H9 (cell line): Measurements from ENCODE around the gene PARP1. TPM values are rescaled to one million over a fixed set of nuclear protein-coding genes. Genes with fewer than 3 reads are reported as not detected.

ENCODE experiments used
- DNase-seq: peaks from one replicate; pipeline ENCODE4 v3.0.0-alpha.2; 2017
- H2AFZ ChIP-seq: one replicate; pipeline ENCODE4 v1.6.1; 2013; ENCODE audit warnings: mild to moderate bottlenecking, low read length, control low read depth, moderate library complexity
- H2AK5ac ChIP-seq: 2 replicates; pipeline ENCODE4 v1.6.1; 2013; ENCODE audit warnings: low read length, control low read depth, mixed read lengths; ENCODE audit not compliant: insufficient read length
- H2BK120ac ChIP-seq: one replicate; pipeline ENCODE4 v1.6.1; 2013; ENCODE audit warnings: low read depth, mild to moderate bottlenecking, low read length, control low read depth, inconsistent platforms; ENCODE audit not compliant: poor library complexity, severe bottlenecking
- H2BK12ac ChIP-seq: 2 replicates; pipeline ENCODE4 v1.6.1; 2013; ENCODE audit warnings: low read length, control low read depth, mixed read lengths, low read depth; ENCODE audit not compliant: insufficient read length
- H2BK15ac ChIP-seq: 2 replicates; pipeline ENCODE4 v1.6.1; 2013; ENCODE audit warnings: low read depth, low read length, control low read depth
- H2BK20ac ChIP-seq: one replicate; pipeline ENCODE4 v1.6.1; 2013; ENCODE audit warnings: low read depth, mild to moderate bottlenecking, low read length, control low read depth, inconsistent platforms; ENCODE audit not compliant: poor library complexity, severe bottlenecking
- H2BK5ac ChIP-seq: 2 replicates; pipeline ENCODE4 v1.6.1; 2013; ENCODE audit warnings: low read length, control low read depth, mixed read lengths; ENCODE audit not compliant: insufficient read length
- H3K14ac ChIP-seq: 2 replicates; pipeline ENCODE4 v1.6.1; 2013; ENCODE audit warnings: low read length, control low read depth; ENCODE audit not compliant: insufficient read depth
- H3K18ac ChIP-seq: 2 replicates; pipeline ENCODE4 v1.6.1; 2013; ENCODE audit warnings: low read depth, mild to moderate bottlenecking, mixed read lengths, low read length, control low read depth; ENCODE audit not compliant: insufficient read length
- H3K23ac ChIP-seq: 2 replicates; pipeline ENCODE4 v1.6.1; 2013; ENCODE audit warnings: low read length, control low read depth, mixed read lengths, low read depth; ENCODE audit not compliant: insufficient read length
- H3K23me2 ChIP-seq: 2 replicates; pipeline ENCODE4 v1.6.1; 2013; ENCODE audit warnings: low read depth, mild to moderate bottlenecking, mixed read lengths, low read length, control low read depth; ENCODE audit not compliant: insufficient read length, poor library complexity, severe bottlenecking
- H3K27ac ChIP-seq: 2 replicates; pipeline ENCODE4 v1.5.1; 2013; ENCODE audit warnings: low read length, control low read depth, mixed read lengths, low read depth; ENCODE audit not compliant: insufficient read length
- H3K27me3 ChIP-seq: 2 replicates; pipeline ENCODE4 v1.6.1; 2013; ENCODE audit warnings: low read length, control low read depth, inconsistent platforms; ENCODE audit not compliant: insufficient read depth
- H3K4ac ChIP-seq: 2 replicates; pipeline ENCODE4 v1.6.1; 2013; ENCODE audit warnings: low read depth, mild to moderate bottlenecking, control low read depth, inconsistent platforms, low read length, moderate library complexity
- H3K4me1 ChIP-seq: 2 replicates; pipeline ENCODE4 v1.6.1; 2013; ENCODE audit warnings: low read length, control low read depth, inconsistent platforms; ENCODE audit not compliant: insufficient read depth
- H3K4me2 ChIP-seq: 2 replicates; pipeline ENCODE4 v1.6.1; 2013; ENCODE audit warnings: low read length, control low read depth, mixed read lengths; ENCODE audit not compliant: insufficient read length, insufficient read depth
- H3K56ac ChIP-seq: 2 replicates; pipeline ENCODE4 v1.6.1; 2013; ENCODE audit warnings: low read depth, mild to moderate bottlenecking, mixed read lengths, low read length, control low read depth; ENCODE audit not compliant: insufficient read length
- H3K79me1 ChIP-seq: 2 replicates; pipeline ENCODE4 v1.6.1; 2013; ENCODE audit warnings: low read depth, mild to moderate bottlenecking, moderate library complexity, low read length, control low read depth, inconsistent platforms; ENCODE audit not compliant: insufficient read depth, poor library complexity, severe bottlenecking
- H3K79me2 ChIP-seq: 2 replicates; pipeline ENCODE4 v1.6.1; 2013; ENCODE audit warnings: low read length, control low read depth, inconsistent platforms; ENCODE audit not compliant: insufficient read depth
- H3K9ac ChIP-seq: 2 replicates; pipeline ENCODE4 v1.6.1; 2013; ENCODE audit warnings: low read length, control low read depth, mixed read lengths; ENCODE audit not compliant: insufficient read length; ENCODE audit errors: extremely low read depth
- H3K9me3 ChIP-seq: one replicate; pipeline ENCODE4 v1.6.1; 2013; ENCODE audit warnings: low read depth, low read length, inconsistent platforms; ENCODE audit not compliant: control insufficient read depth
- H3T11ph ChIP-seq: one replicate; pipeline ENCODE4 v1.6.1; 2013; ENCODE audit warnings: mild to moderate bottlenecking, low read length, control low read depth, inconsistent platforms
- H4K20me1 ChIP-seq: one replicate; pipeline ENCODE4 v1.6.1; 2013; ENCODE audit not compliant: control insufficient read depth, insufficient read length, insufficient read depth
- H4K5ac ChIP-seq: 2 replicates; pipeline ENCODE4 v1.6.1; 2013; ENCODE audit warnings: low read depth, mild to moderate bottlenecking, mixed read lengths, low read length, control low read depth; ENCODE audit not compliant: insufficient read length
- H4K8ac ChIP-seq: replicated peaks from 2 replicates; pipeline ENCODE4 v1.6.1; 2013; ENCODE audit warnings: low read length, control low read depth, mixed read lengths, low read depth; ENCODE audit not compliant: insufficient read length
- H4K91ac ChIP-seq: 2 replicates; pipeline ENCODE4 v1.6.1; 2013; ENCODE audit warnings: low read depth, mild to moderate bottlenecking, moderate library complexity, mixed read lengths, low read length, control low read depth; ENCODE audit not compliant: insufficient read length
- H3K27ac Mint-ChIP-seq, 3 experiments: 2 replicates in 2 of 3; 3 replicates in 1 of 3; pipeline ENCODE4 v1.8.0; 2020 to 2021; ENCODE audit warnings: mixed read lengths in 3 of 3, mild to moderate bottlenecking in 1 of 3, moderate library complexity in 1 of 3
- H3K27me3 Mint-ChIP-seq: 2 replicates; pipeline ENCODE4 v1.8.0; 2021; ENCODE audit warnings: low read depth, mild to moderate bottlenecking, moderate library complexity, mixed read lengths
- H3K36me3 Mint-ChIP-seq, 3 experiments: 2 replicates in 2 of 3; 3 replicates in 1 of 3; pipeline ENCODE4 v1.8.0; 2020 to 2021; ENCODE audit warnings: low read depth in 3 of 3, mixed read lengths in 3 of 3; ENCODE audit not compliant: insufficient read depth in 1 of 3
- H3K4me1 Mint-ChIP-seq, 2 experiments: 2 replicates each; pipeline ENCODE4 v1.8.0; 2020; ENCODE audit warnings: mixed read lengths in 2 of 2
- H3K4me3 Mint-ChIP-seq, 2 experiments: 2 replicates in 1 of 2; 3 replicates in 1 of 2; pipeline ENCODE4 v1.8.0; 2020 to 2021; ENCODE audit warnings: mild to moderate bottlenecking in 2 of 2, mixed read lengths in 2 of 2, moderate library complexity in 1 of 2
- H3K9me3 Mint-ChIP-seq, 2 experiments: 2 replicates in 1 of 2; 3 replicates in 1 of 2; pipeline ENCODE4 v1.8.0; 2020; ENCODE audit warnings: mild to moderate bottlenecking in 2 of 2, mixed read lengths in 2 of 2, moderate library complexity in 1 of 2
- CTCF ChIP-seq: fragments of 200-600 bp; sonication (generic); conservative IDR thresholded peaks from 3 replicates; pipeline ENCODE4 v1.8.0; 2021; ENCODE audit warnings: antibody characterized with exemption, mild to moderate bottlenecking
- WGBS: extraction: QIAGEN DNeasy Blood & Tissue Kit; methylation state at CpG from one replicate; pipeline ENCODE4 v1.1.7; 2013; ENCODE audit warnings: missing lambda C conversion rate, low lambda C conversion rate, mixed read lengths; ENCODE audit not compliant: insufficient read length; ENCODE audit errors: extremely low coverage; 5-methylcytosine and 5-hydroxymethylcytosine counted together
- total RNA-seq: library from RNA; stranded (reverse); gene quantifications from 2 replicates; pipeline ENCODE4 v1.2.1, GENCODE V29; 2021

The PARP1 gene
- total RNA-seq, 1 experiment from 2014 or later = 337 TPM

- H3K4me3 Mint-ChIP-seq = no peak overlapping the region
- Histone ChIP-seq H2BK15ac (no peak overlapping the region), H3K4me1 (no peaks in the 10 kb centered on the region), H3K23me2 (no peaks in the 10 kb centered on the region), H4K5ac (no peak overlapping the region), H3K18ac (no peak overlapping the region), H3K27me3 (no peaks in the 10 kb centered on the region), H3K4me2 (no peak overlapping the region), H3T11ph (no peak overlapping the region), H3K9me3 (no peaks in the 10 kb centered on the region), H3K4ac (no peak overlapping the region), H3K27ac (no peak overlapping the region), H2BK20ac (no peak overlapping the region), H2BK12ac (no peak overlapping the region), H2AFZ (no peak overlapping the region), H3K79me1 (no peaks in the 10 kb centered on the region), H2BK120ac (no peak overlapping the region), H4K91ac (no peak overlapping the region), H3K9ac (no peak overlapping the region), H3K14ac (no peak overlapping the region), H4K8ac (no peak overlapping the region), H2AK5ac (no peak overlapping the region), H3K23ac (no peak overlapping the region), H2BK5ac (no peak overlapping the region), H3K56ac (no peak overlapping the region), H4K20me1 (no peaks in the 10 kb centered on the region), H3K79me2 (no peaks in the 10 kb centered on the region)
- H3K27me3 Mint-ChIP-seq = no peaks in the 10 kb centered on the region
- H3K36me3 Mint-ChIP-seq = peaks cover 50 to 93% (median 69%) of the 10 kb centered on the region in 3 experiments; a peak in 6 of 7 replicates
- no peaks in the 10 kb centered on the region for H3K4me1 Mint-ChIP-seq
- peak overlapping the region in 1 of 3 experiments; percentile 44; a peak in 1 of 7 replicates for H3K27ac Mint-ChIP-seq
- no peak for DNase-seq
- TF ChIP-seq CTCF = no peak
- WGBS = no CpG with 5 or more reads among the region's 8 CpGs
- H3K9me3 Mint-ChIP-seq = no peaks in the 10 kb centered on the region
These were observed 47.7 kb downstream of the PARP1 start for GRCh38 chr1:226360106-226360746.
